Fibroblast of mammary gland (primary cell): ENCODE results near the gene C1orf159.

Source experiments
- DNase-seq: peaks from one replicate; pipeline ENCODE4 v3.0.0-alpha.2; 2010; ENCODE audit warnings: low read depth
- H3K4me3 ChIP-seq: 2 replicates; pipeline ENCODE4 v1.5.1; 2011; ENCODE audit warnings: low read depth, mild to moderate bottlenecking, low read length, moderate library complexity; ENCODE audit not compliant: control insufficient read depth
- CTCF ChIP-seq: conservative IDR thresholded peaks from 2 replicates; pipeline ENCODE4 v1.5.1; 2011; ENCODE audit warnings: low read depth, low read length, inconsistent platforms; ENCODE audit not compliant: control insufficient read depth, insufficient read depth

Gene C1orf159

GRCh38 chr1:1053022-1053421 lies 62.9 kb downstream of the C1orf159 start:
- DNase-seq, result no peak
- no peak for TF ChIP-seq CTCF
- H3K4me3 ChIP-seq, result no peak overlapping the region

DNA sequence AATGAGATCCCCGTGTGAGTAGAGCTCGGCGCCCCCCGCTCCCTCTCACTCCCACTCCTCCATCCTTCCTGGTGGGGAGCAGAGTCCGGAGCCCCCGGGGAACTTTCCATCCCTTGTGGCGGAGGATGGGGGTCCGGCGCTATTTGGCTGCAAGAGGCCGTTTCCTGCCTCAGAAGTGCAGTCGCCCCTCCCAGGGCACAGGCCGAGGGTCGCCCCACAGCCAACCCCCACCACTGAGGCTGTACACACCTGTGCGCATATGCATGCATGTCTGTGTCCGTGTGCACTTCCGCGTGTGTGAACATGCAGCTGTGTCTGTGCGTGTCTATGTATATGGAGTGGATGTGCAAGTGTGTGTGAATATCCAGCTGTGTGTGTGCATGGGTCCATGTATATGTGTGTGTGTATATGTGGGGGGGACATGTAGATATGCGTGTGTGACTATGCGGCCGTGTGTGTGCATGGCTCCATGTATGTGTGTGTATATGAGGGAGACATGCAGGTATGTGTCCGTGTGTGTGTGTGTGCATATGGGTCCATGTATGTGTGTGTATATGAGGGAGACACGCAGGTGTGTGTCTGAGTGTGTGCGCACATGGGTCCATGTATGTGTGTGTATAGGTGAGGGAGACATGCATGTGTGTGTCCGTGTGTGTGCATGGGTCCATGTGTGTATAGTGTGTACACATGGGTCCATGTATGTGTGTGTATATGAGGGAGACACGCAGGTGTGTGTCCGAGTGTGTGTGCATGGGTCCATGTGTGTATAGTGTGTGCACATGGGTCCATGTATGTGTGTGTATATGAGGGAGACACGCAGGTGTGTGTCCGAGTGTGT lies 63.7 kb downstream of the C1orf159 start:
- no peak overlapping the region for H3K4me3 ChIP-seq
- no peak for TF ChIP-seq CTCF
- DNase-seq, result no peak

- no peak for TF ChIP-seq CTCF
- H3K4me3 ChIP-seq, result no peak overlapping the region
Observed at GRCh38 chr1:1051127-1051810, 64.6 kb downstream of the C1orf159 start.

DNA sequence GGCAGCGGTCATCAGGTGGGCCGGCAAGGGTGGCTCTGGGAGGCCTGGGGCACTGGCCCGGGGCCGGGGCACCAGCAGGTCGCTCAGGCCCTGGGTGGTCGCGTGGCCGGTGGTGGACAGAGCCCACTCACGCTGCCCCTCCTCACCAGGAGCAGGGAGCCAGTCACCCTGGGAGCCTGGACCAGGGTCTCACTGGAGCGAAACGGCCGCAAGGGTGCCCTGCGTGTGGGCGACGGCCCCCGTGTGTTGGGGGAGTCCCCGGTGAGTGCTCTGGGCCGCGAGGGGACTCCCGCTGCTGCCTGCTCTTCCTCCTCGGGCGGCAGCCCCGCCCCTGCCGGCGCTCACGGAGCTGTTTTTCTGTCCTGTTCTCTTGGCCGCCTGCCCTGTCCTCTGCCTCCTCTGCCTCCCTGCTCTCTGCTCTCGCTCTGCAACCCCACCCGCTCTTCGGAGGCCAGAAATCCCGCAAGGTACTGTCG lies 65.3 kb downstream of the C1orf159 start:
- TF ChIP-seq CTCF, result no peak

More at GRCh38 chr1:1051127-1051810, 64.6 kb downstream of the C1orf159 start:
- DNase-seq, result no peak

DNA sequence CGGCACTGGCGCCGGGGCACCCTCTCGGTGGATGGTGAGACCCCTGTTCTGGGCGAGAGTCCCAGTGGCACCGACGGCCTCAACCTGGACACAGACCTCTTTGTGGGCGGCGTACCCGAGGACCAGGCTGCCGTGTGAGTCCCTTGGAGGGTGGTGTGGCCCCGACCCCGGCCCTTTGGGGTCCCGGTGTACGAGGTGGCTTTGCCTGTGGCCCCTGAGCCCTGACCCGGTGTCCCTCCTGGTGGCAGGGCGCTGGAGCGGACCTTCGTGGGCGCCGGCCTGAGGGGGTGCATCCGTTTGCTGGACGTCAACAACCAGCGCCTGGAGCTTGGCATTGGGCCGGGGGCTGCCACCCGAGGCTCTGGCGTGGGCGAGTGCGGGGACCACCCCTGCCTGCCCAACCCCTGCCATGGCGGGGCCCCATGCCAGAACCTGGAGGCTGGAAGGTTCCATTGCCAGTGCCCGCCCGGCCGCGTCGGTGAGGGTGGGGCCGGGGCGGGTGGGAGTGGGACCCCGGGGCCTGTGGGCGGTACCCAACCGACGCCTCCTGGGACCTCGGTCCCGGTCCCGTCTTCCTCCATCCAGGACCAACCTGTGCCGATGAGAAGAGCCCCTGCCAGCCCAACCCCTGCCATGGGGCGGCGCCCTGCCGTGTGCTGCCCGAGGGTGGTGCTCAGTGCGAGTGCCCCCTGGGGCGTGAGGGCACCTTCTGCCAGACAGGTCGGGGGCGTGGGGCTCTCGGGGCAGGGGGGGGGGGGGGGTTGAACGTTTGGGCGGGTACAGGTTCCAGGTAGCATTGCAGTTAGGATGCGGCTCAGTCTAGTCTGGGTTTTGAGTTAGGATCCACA lies 66.3 kb downstream of the C1orf159 start:
- no peak for DNase-seq
- no peak overlapping the region for H3K4me3 ChIP-seq
- no peak for TF ChIP-seq CTCF

More for the DNA sequence above, 65.3 kb downstream of the C1orf159 start:
- H3K4me3 ChIP-seq, result no peak overlapping the region
- no peak for DNase-seq

- DNase-seq, result no peak
- TF ChIP-seq CTCF, result no peak
- H3K4me3 ChIP-seq, result no peak overlapping the region
Observed at GRCh38 chr1:1048765-1049164, 67.1 kb downstream of the C1orf159 start.
